Osteoblast (primary cell): ENCODE measurements around the gene CLOCK. TPM values are rescaled to one million over a fixed set of nuclear protein-coding genes. Genes with fewer than 3 reads are reported as not detected.

Source experiments
- DNase-seq: peaks from one replicate; pipeline ENCODE4 v3.0.0; 2011; ENCODE audit warnings: low spot score, mixed read lengths; ENCODE audit not compliant: insufficient read length; ENCODE audit errors: missing footprints
- H2AFZ ChIP-seq: 2 replicates; pipeline ENCODE4 v1.6.0; 2011; ENCODE audit warnings: mild to moderate bottlenecking, low read length
- H3K27ac ChIP-seq: 2 replicates; pipeline ENCODE4 v1.5.1; 2011; ENCODE audit warnings: mild to moderate bottlenecking, low read depth, low read length, moderate library complexity
- H3K27me3 ChIP-seq: 2 replicates; pipeline ENCODE4 v1.6.0; 2012; ENCODE audit warnings: mild to moderate bottlenecking, control low read depth, inconsistent platforms, low read length, moderate library complexity; ENCODE audit not compliant: insufficient read depth
- H3K36me3 ChIP-seq: 2 replicates; pipeline ENCODE4 v1.5.1; 2011; ENCODE audit warnings: mild to moderate bottlenecking, low read length, control low read depth, moderate library complexity; ENCODE audit not compliant: insufficient read depth
- H3K4me1 ChIP-seq: 2 replicates; pipeline ENCODE4 v1.5.1; 2011; ENCODE audit warnings: mild to moderate bottlenecking, low read length, control low read depth, moderate library complexity; ENCODE audit not compliant: insufficient read depth
- H3K4me2 ChIP-seq: 2 replicates; pipeline ENCODE4 v1.6.0; 2011; ENCODE audit warnings: mild to moderate bottlenecking, low read length; ENCODE audit not compliant: insufficient read depth
- H3K4me3 ChIP-seq: fragments of 200-600 bp; sonication (generic); 3 replicates; pipeline ENCODE4 v1.5.1; 2012; ENCODE audit warnings: mild to moderate bottlenecking, low read length, inconsistent platforms; ENCODE audit not compliant: insufficient read depth
- H3K79me2 ChIP-seq: 2 replicates; pipeline ENCODE4 v1.6.0; 2012; ENCODE audit warnings: mild to moderate bottlenecking, low read length, control low read depth, inconsistent platforms; ENCODE audit not compliant: insufficient read depth
- H3K9me3 ChIP-seq: 2 replicates; pipeline ENCODE4 v1.5.1; 2011; ENCODE audit warnings: low read depth, low read length, control low read depth
- H4K20me1 ChIP-seq: 2 replicates; pipeline ENCODE4 v1.6.0; 2012; ENCODE audit warnings: mild to moderate bottlenecking, low read length, control low read depth; ENCODE audit not compliant: insufficient read depth
- total RNA-seq: library from RNA; depleted of rRNA; stranded (reverse); fragments of >200 nt; gene quantifications from 2 replicates; pipeline ENCODE4 v1.2.3, GENCODE V29; 2012
- TF ChIP-seq, protein P1 (sequence below): IDR thresholded peaks from 2 replicates; pipeline ENCODE4 v1.5.1; 2011; ENCODE audit warnings: mild to moderate bottlenecking, low read depth, low read length, moderate library complexity; ENCODE audit errors: extremely low read depth

Gene CLOCK
- total RNA-seq, 1 donor = 34.4 TPM

GRCh38 chr4:55543858-55544257, 2.9 kb downstream of the CLOCK start:
- TF ChIP-seq, protein P1, sequence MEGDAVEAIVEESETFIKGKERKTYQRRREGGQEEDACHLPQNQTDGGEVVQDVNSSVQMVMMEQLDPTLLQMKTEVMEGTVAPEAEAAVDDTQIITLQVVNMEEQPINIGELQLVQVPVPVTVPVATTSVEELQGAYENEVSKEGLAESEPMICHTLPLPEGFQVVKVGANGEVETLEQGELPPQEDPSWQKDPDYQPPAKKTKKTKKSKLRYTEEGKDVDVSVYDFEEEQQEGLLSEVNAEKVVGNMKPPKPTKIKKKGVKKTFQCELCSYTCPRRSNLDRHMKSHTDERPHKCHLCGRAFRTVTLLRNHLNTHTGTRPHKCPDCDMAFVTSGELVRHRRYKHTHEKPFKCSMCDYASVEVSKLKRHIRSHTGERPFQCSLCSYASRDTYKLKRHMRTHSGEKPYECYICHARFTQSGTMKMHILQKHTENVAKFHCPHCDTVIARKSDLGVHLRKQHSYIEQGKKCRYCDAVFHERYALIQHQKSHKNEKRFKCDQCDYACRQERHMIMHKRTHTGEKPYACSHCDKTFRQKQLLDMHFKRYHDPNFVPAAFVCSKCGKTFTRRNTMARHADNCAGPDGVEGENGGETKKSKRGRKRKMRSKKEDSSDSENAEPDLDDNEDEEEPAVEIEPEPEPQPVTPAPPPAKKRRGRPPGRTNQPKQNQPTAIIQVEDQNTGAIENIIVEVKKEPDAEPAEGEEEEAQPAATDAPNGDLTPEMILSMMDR = no peak
- peak overlapping the region; percentile 51 for H3K27ac ChIP-seq
- no peak overlapping the region for H3K4me3 ChIP-seq
- no peaks in the 10 kb centered on the region for H3K27me3 ChIP-seq
- H4K20me1 ChIP-seq = peaks cover 11% of the 10 kb centered on the region
- no peaks in the 10 kb centered on the region for H3K9me3 ChIP-seq
- H2AFZ ChIP-seq = no peak overlapping the region
- H3K4me1 ChIP-seq = peaks cover 34% of the 10 kb centered on the region
- no peak for DNase-seq
- H3K79me2 ChIP-seq = peaks cover 59% of the 10 kb centered on the region
- no peaks in the 10 kb centered on the region for H3K36me3 ChIP-seq
- peak overlapping the region; percentile 92 for H3K4me2 ChIP-seq

DNA sequence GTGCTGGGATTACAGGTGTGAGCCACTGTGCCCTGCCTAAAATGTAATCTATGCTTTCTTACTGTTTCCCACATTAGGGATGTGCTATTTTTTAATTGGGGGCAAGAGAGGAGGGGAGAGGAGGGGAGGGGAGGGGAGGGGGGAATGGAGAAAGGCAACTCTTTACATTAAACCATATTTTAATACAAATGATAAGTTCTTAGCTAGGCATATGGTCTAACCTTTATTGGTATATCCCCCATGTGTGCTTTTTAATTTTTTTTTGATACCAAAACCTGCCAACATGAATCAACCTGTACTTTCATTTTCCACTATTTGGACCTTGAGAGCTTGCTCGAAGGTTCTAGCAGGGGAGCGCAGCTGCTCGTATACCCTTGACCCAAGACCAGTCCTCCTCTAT, 6.4 kb downstream of the CLOCK start:
- Histone ChIP-seq H3K4me3 (no peak overlapping the region), H3K4me1 (peaks cover 25% of the 10 kb centered on the region), H3K27ac (no peak overlapping the region), H3K79me2 (peaks cover 93% of the 10 kb centered on the region), H3K9me3 (no peaks in the 10 kb centered on the region), H3K27me3 (no peaks in the 10 kb centered on the region), H3K4me2 (no peak overlapping the region), H2AFZ (no peak overlapping the region), H4K20me1 (peaks cover 17% of the 10 kb centered on the region), H3K36me3 (no peaks in the 10 kb centered on the region)
- no peak for DNase-seq
- TF ChIP-seq, protein P1 = no peak

DNA sequence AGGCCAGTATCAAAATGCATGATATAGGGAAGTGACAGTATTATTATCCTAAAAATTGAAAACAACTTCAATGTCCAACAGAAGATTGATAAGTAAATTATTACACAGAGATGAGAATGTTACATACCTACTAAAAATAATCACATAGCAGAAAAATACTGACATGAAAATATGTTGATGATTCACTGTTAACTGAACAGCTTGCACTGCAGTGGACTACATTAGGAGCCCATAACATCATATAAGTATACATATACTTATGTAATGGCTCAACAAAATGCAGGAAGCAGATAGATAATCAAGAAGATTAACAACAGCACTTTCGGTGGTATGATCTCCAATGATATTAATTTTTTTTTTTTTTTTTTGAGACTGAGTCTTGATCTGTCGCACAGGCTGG, 7.1 kb downstream of the CLOCK start:
- Histone ChIP-seq H3K36me3 (no peaks in the 10 kb centered on the region), H3K27ac (no peak overlapping the region), H3K4me1 (peaks cover 22% of the 10 kb centered on the region), H3K27me3 (no peaks in the 10 kb centered on the region), H2AFZ (no peak overlapping the region), H3K4me3 (no peak overlapping the region), H3K9me3 (no peaks in the 10 kb centered on the region), H3K4me2 (no peak overlapping the region), H3K79me2 (peaks cover 93% of the 10 kb centered on the region), H4K20me1 (peaks cover 17% of the 10 kb centered on the region)
- TF ChIP-seq, protein P1 = no peak
- DNase-seq = no peak

GRCh38 chr4:55538531-55538930, 8.2 kb downstream of the CLOCK start:
- Histone ChIP-seq H3K9me3 (no peaks in the 10 kb centered on the region), H4K20me1 (peaks cover 17% of the 10 kb centered on the region), H3K27me3 (no peaks in the 10 kb centered on the region), H3K36me3 (peaks cover 2% of the 10 kb centered on the region), H3K27ac (no peak overlapping the region), H2AFZ (no peak overlapping the region), H3K79me2 (peaks cover 93% of the 10 kb centered on the region), H3K4me1 (peaks cover 12% of the 10 kb centered on the region), H3K4me2 (no peak overlapping the region), H3K4me3 (no peak overlapping the region)
- TF ChIP-seq, protein P1 = no peak
- DNase-seq = no peak
